Measurements from ENCODE around the gene C15orf40.

The C15orf40 gene

GRCh38 chr15:82960766-82961165 is 50.7 kb downstream of the C15orf40 start:
- TF ChIP-seq CTCF (IDR thresholded peaks at IDR 0.05; ENCODE audit: low read depth, low read length, missing control alignments): no peak
- no peak for DNase-seq (ENCODE audit: extremely low read depth, low read depth)
- H3K4me3 ChIP-seq (replicated peaks; ENCODE audit: low read depth, low read length): no peak overlapping the region

GRCh38 chr15:82959423-82959822 is 52.0 kb downstream of the C15orf40 start:
- no peak overlapping the region for H3K4me3 ChIP-seq (replicated peaks; ENCODE audit: low read depth, low read length)
- no peak for TF ChIP-seq CTCF (IDR thresholded peaks at IDR 0.05; ENCODE audit: low read depth, low read length, missing control alignments)
- DNase-seq (ENCODE audit: extremely low read depth, low read depth): no peak

GRCh38 chr15:82958638-82959037 is 52.8 kb downstream of the C15orf40 start:
- TF ChIP-seq CTCF (IDR thresholded peaks at IDR 0.05; ENCODE audit: low read depth, low read length, missing control alignments): no peak
- H3K4me3 ChIP-seq (replicated peaks; ENCODE audit: low read depth, low read length): no peak overlapping the region
- DNase-seq (ENCODE audit: extremely low read depth, low read depth): no peak

- DNase-seq (ENCODE audit: extremely low read depth, low read depth): no peak
- TF ChIP-seq CTCF (IDR thresholded peaks at IDR 0.05; ENCODE audit: low read depth, low read length, missing control alignments): no peak
- H3K4me3 ChIP-seq (replicated peaks; ENCODE audit: low read depth, low read length): peak within 1 kb of the TSS; percentile 31
Observed at GRCh38 chr15:82952158-82953081, 59.0 kb downstream of the C15orf40 start, which contains the start of gene HOMER2. TSS of gene HOMER2 (minus strand) at chr15:82952720. CDS start at chr15:82952535, 185 bp downstream.

GRCh38 chr15:82951472-82952157 is 59.8 kb downstream of the C15orf40 start:
- no peak for DNase-seq (ENCODE audit: extremely low read depth, low read depth)
- H3K4me3 ChIP-seq (replicated peaks; ENCODE audit: low read depth, low read length): peak overlapping the region; percentile 15
- no peak for TF ChIP-seq CTCF (IDR thresholded peaks at IDR 0.05; ENCODE audit: low read depth, low read length, missing control alignments)

- no peak for TF ChIP-seq CTCF (IDR thresholded peaks at IDR 0.05; ENCODE audit: low read depth, low read length, missing control alignments)
- no peak for DNase-seq (ENCODE audit: extremely low read depth, low read depth)
- no peak overlapping the region for H3K4me3 ChIP-seq (replicated peaks; ENCODE audit: low read depth, low read length)
Observed at GRCh38 chr15:82950746-82951370, 60.6 kb downstream of the C15orf40 start.

Data from HFF-Myc (cell line).